Right cardiac atrium (tissue), 5 donors: ENCODE results near the gene SRM. TPM values are rescaled to one million over a fixed set of nuclear protein-coding genes. Genes with fewer than 3 reads are reported as not detected.
"Not testable (repeated sequence)": the region's sequence is repeated elsewhere in the genome, so short reads cannot be mapped to it uniquely, and the experiment has no call there.

Experiments
- ATAC-seq, 2 donors: fragments of 200-7000 bp; cut with Tn5 transposase; one replicate each; pipeline versions ENCODE4 v1.8.0 to v1.9.1; 2020; ENCODE audit warnings: moderate library complexity in 2 of 2, mild to moderate bottlenecking in 1 of 2
- DNase-seq, 3 donors: peaks; one replicate each; pipeline ENCODE4 v3.0.0-alpha.2; 2020
- H3K27ac ChIP-seq: one replicate; pipeline ENCODE4 v1.5.1; 2013; ENCODE audit warnings: mild to moderate bottlenecking, low read length, control low read depth, moderate library complexity
- H3K27me3 ChIP-seq: one replicate; pipeline ENCODE4 v1.6.1; 2013; ENCODE audit not compliant: control insufficient read depth, insufficient read depth
- H3K4me1 ChIP-seq: one replicate; pipeline ENCODE4 v1.6.1; 2013; ENCODE audit warnings: low read length; ENCODE audit not compliant: control insufficient read depth, insufficient read depth
- H3K4me3 ChIP-seq: one replicate; pipeline ENCODE4 v1.5.1; 2013; ENCODE audit warnings: low read length, control low read depth
- H3K9me3 ChIP-seq: one replicate; pipeline ENCODE4 v1.6.1; 2013; ENCODE audit warnings: low read length; ENCODE audit not compliant: control insufficient read depth
- WGBS: extraction: QIAGEN DNeasy Blood & Tissue Kit; methylation state at CpG from one replicate; pipeline ENCODE4 v1.1.7; 2013; 5-methylcytosine and 5-hydroxymethylcytosine counted together
- intact Hi-C, 4 donors: fragments of 100-400 bp; cut with DNase I; formaldehyde crosslinking; loops; one replicate each; pipeline versions ENCODE4 v1.11.0 to v1.14.0; 2022 to 2023
- polyA plus RNA-seq: library from polyadenylated mRNA; stranded (reverse); fragments of 200-250 nt; gene quantifications from one replicate; pipeline ENCODE4 v1.2.3, GENCODE V29; 2013
- total RNA-seq, 4 donors: library from RNA; stranded (reverse); fragmentation: NEBNext Ultra II Directional; extraction: Animal tissue kit (Norgen Biotek cat#: 25700); gene quantifications; one replicate each; pipeline ENCODE4 v1.2.1, GENCODE V29; 2021
- donor health status: healthy with polysubstance abuse.
- donor health status: DM: no; HTN: yes; CAD: no.
- donor health status: DM: no; HTN: no; CAD: no.
- donor health status: DM: no; HTN: yes; CAD: no; lungs with severe emphysema.
- donor health status: DM: yes; HTN: yes; CAD: no.

Gene SRM
- total and polyA plus RNA-seq, 5 donors = 43.6 to 72.6 (median 62.2) TPM

- H3K4me1 ChIP-seq, H3K4me3 ChIP-seq, DNase-seq, H3K27ac ChIP-seq, H3K27me3 ChIP-seq, H3K9me3 ChIP-seq, intact Hi-C loops, ATAC-seq: not testable (repeated sequence)
- WGBS = 85% methylated on average over 18 of the region's 18 CpGs
Measured at GRCh38 chr1:11063937-11064537, 4.2 kb upstream of the SRM start.

GRCh38 chr1:11062965-11063401 is 3.2 kb upstream of the SRM start:
- ATAC-seq (no peak), DNase-seq (no peak)
- intact Hi-C loops = no loop called here
- WGBS = 62% methylated on average over 3 of the region's 3 CpGs
- Histone ChIP-seq H3K27ac (no peak overlapping the region), H3K4me1 (no peaks in the 10 kb centered on the region), H3K4me3 (no peak overlapping the region), H3K9me3 (no peaks in the 10 kb centered on the region), H3K27me3 (no peaks in the 10 kb centered on the region)

GRCh38 chr1:11061652-11062365 is 2.0 kb upstream of the SRM start:
- no peak for DNase-seq
- Histone ChIP-seq H3K27ac (no peak overlapping the region), H3K4me3 (no peak overlapping the region), H3K27me3 (no peaks in the 10 kb centered on the region), H3K4me1 (no peaks in the 10 kb centered on the region), H3K9me3 (no peaks in the 10 kb centered on the region)
- intact Hi-C loops = no loop called here
- no peak for ATAC-seq
- WGBS = 64% methylated on average over 5 of the region's 5 CpGs

GRCh38 chr1:11059155-11059967 is 457 bp downstream of the SRM start:
- DNase-seq (peak in 1 of 3 donors; percentile 70), ATAC-seq (peak in 1 of 2 donors; percentile 13)
- H3K4me1 ChIP-seq = no peaks in the 10 kb centered on the region
- no peaks in the 10 kb centered on the region for H3K27me3 ChIP-seq
- intact Hi-C loops = no loop called here
- no peaks in the 10 kb centered on the region for H3K9me3 ChIP-seq
- WGBS = 2% methylated on average over 69 of the region's 72 CpGs
- H3K4me3 ChIP-seq = peak overlapping the region; percentile 79
- H3K27ac ChIP-seq = no peak overlapping the region

GRCh38 chr1:11058595-11059154 is 1.1 kb downstream of the SRM start:
- Histone ChIP-seq H3K4me3 (peak overlapping the region; percentile 79), H3K9me3 (no peaks in the 10 kb centered on the region), H3K27ac (no peak overlapping the region), H3K4me1 (no peaks in the 10 kb centered on the region), H3K27me3 (no peaks in the 10 kb centered on the region)
- ATAC-seq (no peak), DNase-seq (no peak)
- intact Hi-C loops = no loop called here
- WGBS = 55% methylated on average over 28 of the region's 28 CpGs

GRCh38 chr1:11058026-11058425 is 1.8 kb downstream of the SRM start:
- Histone ChIP-seq H3K27me3 (no peaks in the 10 kb centered on the region), H3K4me1 (no peaks in the 10 kb centered on the region), H3K9me3 (no peaks in the 10 kb centered on the region), H3K4me3 (no peak overlapping the region), H3K27ac (no peak overlapping the region)
- WGBS = 96% methylated on average over 14 of the region's 14 CpGs
- DNase-seq (no peak), ATAC-seq (no peak)
- intact Hi-C loops = no loop called here

GRCh38 chr1:11057477-11057876 is 2.3 kb downstream of the SRM start:
- Histone ChIP-seq H3K27ac (no peak overlapping the region), H3K4me3 (no peak overlapping the region), H3K9me3 (no peaks in the 10 kb centered on the region), H3K27me3 (no peaks in the 10 kb centered on the region), H3K4me1 (no peaks in the 10 kb centered on the region)
- no peak for ATAC-seq
- intact Hi-C loops = no loop called here
- WGBS = 92% methylated on average over 8 of the region's 8 CpGs
- no peak for DNase-seq

GRCh38 chr1:11056504-11056903 is 3.3 kb downstream of the SRM start:
- no peak overlapping the region for H3K27ac ChIP-seq
- H3K27me3 ChIP-seq = no peaks in the 10 kb centered on the region
- H3K4me3 ChIP-seq = no peak overlapping the region
- H3K4me1 ChIP-seq = no peaks in the 10 kb centered on the region
- H3K9me3 ChIP-seq = no peaks in the 10 kb centered on the region
- DNase-seq = no peak
- WGBS = 83% methylated on average over 7 of the region's 7 CpGs
- intact Hi-C loops = no loop called here
- ATAC-seq = no peak

- 91% methylated on average over 12 of the region's 12 CpGs for WGBS
- H3K4me1 ChIP-seq = no peaks in the 10 kb centered on the region
- H3K9me3 ChIP-seq = no peaks in the 10 kb centered on the region
- no peak overlapping the region for H3K27ac ChIP-seq
- intact Hi-C loops = no loop called here
- no peak overlapping the region for H3K4me3 ChIP-seq
- no peak for DNase-seq
- no peak for ATAC-seq
- no peaks in the 10 kb centered on the region for H3K27me3 ChIP-seq
Measured at GRCh38 chr1:11055676-11056075, 4.1 kb downstream of the SRM start.

GRCh38 chr1:11054666-11055065 is 5.2 kb downstream of the SRM start:
- no peak for ATAC-seq
- intact Hi-C loops = no loop called here
- 87% methylated on average over 22 of the region's 22 CpGs for WGBS

GRCh38 chr1:11054181-11054580 is 5.6 kb downstream of the SRM start:
- H3K27ac ChIP-seq = no peak overlapping the region
- ATAC-seq = peak in 1 of 2 donors; percentile 11
- H3K4me3 ChIP-seq = no peak overlapping the region
- no peak for DNase-seq
- intact Hi-C loops = no loop called here
- H3K9me3 ChIP-seq = no peaks in the 10 kb centered on the region
- no peaks in the 10 kb centered on the region for H3K27me3 ChIP-seq
- H3K4me1 ChIP-seq = no peaks in the 10 kb centered on the region
- WGBS = 81% methylated on average over 7 of the region's 7 CpGs

More at GRCh38 chr1:11054666-11055065, 5.2 kb downstream of the SRM start:
- DNase-seq = no peak
- Histone ChIP-seq H3K9me3 (no peaks in the 10 kb centered on the region), H3K4me3 (no peak overlapping the region), H3K27ac (no peak overlapping the region), H3K27me3 (no peaks in the 10 kb centered on the region), H3K4me1 (no peaks in the 10 kb centered on the region)
